Uterus (tissue), 2 donors: ENCODE data around the gene SH2D4B.

Experiments used
- POLR2A ChIP-seq, 2 donors: fragments of 450-650 bp; IDR thresholded peaks; one replicate each; pipeline ENCODE4 v1.6.1; 2016; ENCODE audit warnings: antibody characterized with exemption in 2 of 2, mild to moderate bottlenecking in 1 of 2, moderate library complexity in 1 of 2
- TF ChIP-seq, protein P1 (sequence below), 4 experiments: fragments of 200-600 bp in 2 of 4; fragments of 450-650 bp in 2 of 4; sonication (generic) in 2 of 4; IDR thresholded peaks; one replicate each; pipeline ENCODE4 v1.5.1; 2016 to 2019; ENCODE audit warnings: antibody characterized with exemption in 4 of 4, mild to moderate bottlenecking in 2 of 4, moderate library complexity in 1 of 4

DNA sequence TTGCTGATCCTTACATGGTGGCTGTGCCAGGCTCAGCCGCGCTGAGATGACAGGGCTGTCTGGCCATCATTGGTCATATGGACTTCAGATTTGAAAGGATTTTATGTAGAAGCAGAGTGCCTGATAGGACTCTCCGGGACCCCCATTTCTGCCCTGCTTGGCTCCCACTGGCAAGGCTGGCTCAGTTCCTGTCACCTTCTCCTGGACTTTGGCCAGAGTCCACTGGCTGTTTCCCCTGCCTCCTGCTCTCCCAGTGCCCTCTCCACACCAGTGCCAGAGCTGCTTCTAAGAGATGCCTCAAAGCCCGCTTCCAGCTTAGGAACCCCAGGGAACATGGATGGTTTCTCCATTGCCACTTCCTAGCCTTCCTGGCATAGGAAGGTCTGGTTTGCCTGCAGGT is 5.1 kb upstream of the SH2D4B start:
- TF ChIP-seq, protein P1, sequence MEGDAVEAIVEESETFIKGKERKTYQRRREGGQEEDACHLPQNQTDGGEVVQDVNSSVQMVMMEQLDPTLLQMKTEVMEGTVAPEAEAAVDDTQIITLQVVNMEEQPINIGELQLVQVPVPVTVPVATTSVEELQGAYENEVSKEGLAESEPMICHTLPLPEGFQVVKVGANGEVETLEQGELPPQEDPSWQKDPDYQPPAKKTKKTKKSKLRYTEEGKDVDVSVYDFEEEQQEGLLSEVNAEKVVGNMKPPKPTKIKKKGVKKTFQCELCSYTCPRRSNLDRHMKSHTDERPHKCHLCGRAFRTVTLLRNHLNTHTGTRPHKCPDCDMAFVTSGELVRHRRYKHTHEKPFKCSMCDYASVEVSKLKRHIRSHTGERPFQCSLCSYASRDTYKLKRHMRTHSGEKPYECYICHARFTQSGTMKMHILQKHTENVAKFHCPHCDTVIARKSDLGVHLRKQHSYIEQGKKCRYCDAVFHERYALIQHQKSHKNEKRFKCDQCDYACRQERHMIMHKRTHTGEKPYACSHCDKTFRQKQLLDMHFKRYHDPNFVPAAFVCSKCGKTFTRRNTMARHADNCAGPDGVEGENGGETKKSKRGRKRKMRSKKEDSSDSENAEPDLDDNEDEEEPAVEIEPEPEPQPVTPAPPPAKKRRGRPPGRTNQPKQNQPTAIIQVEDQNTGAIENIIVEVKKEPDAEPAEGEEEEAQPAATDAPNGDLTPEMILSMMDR (IDR thresholded peaks at IDR 0.05) = no peak
- TF ChIP-seq POLR2A (IDR thresholded peaks at IDR 0.05) = no peak
